Stimulated activated CD4-positive, alpha-beta T cell treated with anti-CD3 and anti-CD28 coated beads, Interleukin-15, amount 100 ng/mL, for 48 hours (primary cell): ENCODE measurements around the gene MLLT3.

Experiments used
- DNase-seq, 2 donors: peaks; one replicate each; pipeline ENCODE4 v3.0.0-alpha.2; 2020; ENCODE audit warnings: low read depth in 2 of 2

The MLLT3 gene

DNA sequence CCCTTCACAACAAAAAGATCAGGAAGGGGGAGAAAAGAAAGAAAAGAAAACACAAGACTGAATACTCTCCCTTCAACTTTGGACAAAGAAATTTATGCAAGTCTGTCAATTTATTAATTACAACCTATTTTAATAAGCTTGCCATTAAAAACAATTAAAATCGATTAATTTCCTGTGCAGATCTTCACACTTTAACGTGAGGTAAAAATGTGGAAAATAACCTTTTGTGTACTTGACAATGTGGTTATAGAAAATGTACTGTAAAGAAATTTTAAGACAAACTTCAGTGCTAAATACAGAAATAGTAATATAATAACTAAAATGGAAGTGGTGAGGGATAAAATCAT lies 2.7 kb upstream of the MLLT3 start:
- DNase-seq, result no peak

DNA sequence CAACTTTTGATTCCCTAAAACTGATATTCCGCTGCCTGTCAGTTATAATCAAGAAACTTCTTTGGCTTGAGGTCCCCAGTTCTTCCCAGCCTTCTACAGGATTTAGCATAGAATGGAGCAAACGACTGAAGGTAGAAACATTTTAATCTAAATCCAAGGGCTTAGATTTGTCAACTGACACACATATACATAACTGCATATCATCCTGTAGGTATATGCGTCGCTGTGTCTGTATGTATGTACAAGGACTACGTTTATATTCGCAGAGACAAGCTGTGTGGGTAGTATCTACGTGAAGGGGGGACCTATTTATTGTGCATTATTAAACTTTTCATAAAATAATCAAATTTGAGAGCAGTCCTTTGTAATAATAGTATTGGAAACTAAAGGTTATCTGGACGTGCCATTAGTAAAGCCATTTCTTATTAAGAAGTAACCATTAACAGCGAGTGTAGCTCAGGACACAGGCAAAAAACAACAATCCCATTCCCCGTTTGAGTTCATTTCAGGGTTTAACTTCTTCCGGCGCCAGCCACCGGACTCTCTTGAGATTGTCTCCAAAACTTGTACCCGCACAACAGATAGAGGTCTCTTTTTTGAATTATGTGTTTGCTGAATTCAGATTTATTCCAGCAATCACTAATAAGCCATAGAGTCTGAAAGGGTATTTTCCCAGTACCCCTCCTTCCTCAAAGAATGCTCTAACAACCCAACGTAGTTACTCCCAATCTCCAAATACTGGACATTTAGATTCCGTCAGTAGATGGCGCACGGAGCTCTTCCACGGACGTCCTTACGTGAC lies 2.1 kb upstream of the MLLT3 start:
- DNase-seq, result peak in 1 of 2 donors; percentile 15

- no peak for DNase-seq
Observed at GRCh38 chr9:20623748-20624124, 1.4 kb upstream of the MLLT3 start.

- DNase-seq, result peak in 1 of 2 donors; percentile 25
Observed at GRCh38 chr9:20623021-20623747, 885 bp upstream of the MLLT3 start.

DNA sequence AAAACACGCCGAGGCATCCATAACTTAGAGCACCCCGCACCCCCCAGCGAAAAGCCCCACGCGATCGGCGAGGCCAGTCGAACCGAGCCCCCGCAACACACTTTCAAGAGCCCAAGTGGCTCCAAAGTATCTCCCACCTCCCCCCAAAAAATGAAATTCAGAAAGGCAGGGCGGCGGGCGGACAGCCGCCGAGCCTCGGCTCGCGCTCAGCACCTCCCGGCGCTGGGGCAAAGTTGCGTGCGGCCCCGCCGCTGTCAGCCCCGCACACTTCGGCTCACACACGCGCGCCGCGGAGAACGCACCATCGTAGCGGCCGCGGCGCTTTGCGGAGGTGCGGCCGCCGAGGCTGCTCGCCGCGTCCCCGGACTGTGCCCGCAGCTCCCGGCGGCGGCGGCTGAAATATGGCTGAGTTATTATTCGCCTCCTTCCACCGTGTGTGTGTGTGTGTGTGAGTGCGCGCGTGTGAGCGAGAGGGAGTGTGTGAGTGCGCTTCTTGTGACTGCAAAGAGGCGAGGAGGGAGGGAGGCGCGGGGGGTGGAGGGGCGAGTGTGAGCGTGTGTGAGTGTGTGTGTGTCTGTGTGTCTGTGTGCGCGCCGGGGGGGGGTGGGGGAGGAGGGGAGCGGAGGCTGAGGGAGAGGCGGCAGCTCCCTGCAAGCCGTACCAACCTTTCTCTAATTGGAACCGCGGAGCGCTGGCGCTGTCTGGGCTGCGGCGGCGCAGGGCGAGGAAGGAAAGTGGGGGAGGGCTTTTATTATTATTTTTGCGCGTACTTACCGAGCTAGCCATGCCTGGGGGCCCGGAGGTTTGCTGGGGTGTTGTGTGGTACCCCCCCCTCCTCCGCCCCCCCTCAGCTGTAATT lies 599 bp downstream of the MLLT3 start:
- DNase-seq, result peak; percentile 54 to 56

DNA sequence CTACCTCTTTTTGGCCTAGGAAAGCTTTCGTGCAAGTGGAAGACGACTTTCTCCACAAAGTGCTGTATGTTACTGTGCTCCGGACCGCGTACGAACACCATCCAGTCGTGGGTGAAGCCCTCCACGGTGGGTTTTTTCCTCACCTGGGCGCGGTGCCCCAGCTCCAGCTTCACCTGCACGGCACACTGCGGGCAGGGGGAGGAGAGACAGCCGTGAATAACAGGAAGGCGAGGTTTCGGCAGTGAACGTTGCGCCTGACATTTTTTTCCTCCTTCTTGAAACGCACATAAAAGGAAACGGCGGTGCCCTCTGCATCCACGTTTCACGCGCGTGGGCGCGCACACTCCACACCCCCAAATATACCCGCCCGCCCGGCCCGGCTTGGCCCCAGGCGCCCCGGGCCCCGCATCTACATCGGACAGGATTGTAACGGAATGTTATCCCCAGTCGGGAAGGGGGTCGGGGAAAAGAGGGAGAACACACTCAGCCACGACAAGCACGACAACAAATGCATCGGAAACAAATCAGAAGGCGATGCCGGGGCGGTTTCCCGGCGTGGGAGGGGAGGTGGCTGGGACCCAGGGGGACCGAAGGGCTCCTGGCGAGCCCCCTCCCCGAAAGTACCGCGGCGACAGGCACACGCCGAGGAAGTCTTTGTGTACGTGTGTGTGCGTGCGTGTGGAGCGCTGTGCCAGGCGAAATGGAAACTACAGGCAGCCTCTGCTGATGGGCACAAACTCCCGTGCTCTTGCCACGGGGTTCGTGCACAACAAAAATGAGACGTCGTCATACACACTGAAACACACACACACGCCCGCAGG lies 1.4 kb downstream of the MLLT3 start:
- DNase-seq, result peak in 1 of 2 donors; percentile 28

- DNase-seq, result peak in 1 of 2 donors; percentile 4
Observed at GRCh38 chr9:20619487-20620200, 2.7 kb downstream of the MLLT3 start.

DNA sequence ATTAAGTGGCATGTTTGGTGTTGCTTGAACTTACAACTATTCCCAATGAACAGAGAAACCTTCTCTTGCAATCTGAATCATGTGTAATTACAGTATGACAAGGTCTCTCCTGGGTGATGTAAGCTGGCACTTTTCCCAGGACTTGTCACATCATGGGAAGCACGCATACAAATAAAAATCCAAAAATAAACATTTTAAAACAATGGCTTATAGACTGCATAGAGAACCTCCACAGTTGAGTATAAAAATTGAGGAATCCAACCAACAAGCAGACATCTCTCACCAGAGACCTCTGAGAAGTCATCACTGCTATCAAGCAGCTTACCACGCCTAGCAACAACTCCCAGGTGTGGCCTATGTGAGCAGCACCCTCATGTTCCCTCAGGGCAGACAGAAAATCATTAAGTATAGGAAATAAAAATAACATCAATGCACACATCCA lies 3.9 kb downstream of the MLLT3 start:
- no peak for DNase-seq

GRCh38 chr9:20616808-20617207 lies 5.5 kb downstream of the MLLT3 start:
- DNase-seq, result no peak

GRCh38 chr9:20614602-20615216 lies 7.6 kb downstream of the MLLT3 start:
- no peak for DNase-seq

- DNase-seq, result no peak
Observed at GRCh38 chr9:20611691-20612287, 10.5 kb downstream of the MLLT3 start.

GRCh38 chr9:20610591-20610990 lies 11.7 kb downstream of the MLLT3 start:
- no peak for DNase-seq

DNA sequence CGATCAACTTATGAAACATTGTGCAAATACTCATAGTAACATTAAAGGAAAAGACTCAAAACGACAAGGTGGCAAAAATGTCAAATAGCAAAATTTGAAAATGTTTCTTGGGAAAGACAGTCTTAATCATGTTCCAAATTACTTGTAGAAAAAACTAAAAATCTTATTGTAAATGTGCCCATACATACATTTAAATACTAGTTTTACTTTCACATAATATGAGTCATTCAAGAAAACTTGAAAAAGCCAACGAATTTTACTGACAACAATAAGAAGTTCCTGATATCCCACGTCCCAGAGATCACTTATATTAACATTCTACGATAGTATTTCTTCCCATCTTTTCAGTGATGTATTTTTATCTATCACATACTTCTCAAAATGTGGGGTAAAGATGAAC lies 13.7 kb downstream of the MLLT3 start:
- no peak for DNase-seq

- no peak for DNase-seq
Observed at GRCh38 chr9:20606652-20607051, 15.6 kb downstream of the MLLT3 start.

GRCh38 chr9:20604562-20604961 lies 17.7 kb downstream of the MLLT3 start:
- no peak for DNase-seq

DNA sequence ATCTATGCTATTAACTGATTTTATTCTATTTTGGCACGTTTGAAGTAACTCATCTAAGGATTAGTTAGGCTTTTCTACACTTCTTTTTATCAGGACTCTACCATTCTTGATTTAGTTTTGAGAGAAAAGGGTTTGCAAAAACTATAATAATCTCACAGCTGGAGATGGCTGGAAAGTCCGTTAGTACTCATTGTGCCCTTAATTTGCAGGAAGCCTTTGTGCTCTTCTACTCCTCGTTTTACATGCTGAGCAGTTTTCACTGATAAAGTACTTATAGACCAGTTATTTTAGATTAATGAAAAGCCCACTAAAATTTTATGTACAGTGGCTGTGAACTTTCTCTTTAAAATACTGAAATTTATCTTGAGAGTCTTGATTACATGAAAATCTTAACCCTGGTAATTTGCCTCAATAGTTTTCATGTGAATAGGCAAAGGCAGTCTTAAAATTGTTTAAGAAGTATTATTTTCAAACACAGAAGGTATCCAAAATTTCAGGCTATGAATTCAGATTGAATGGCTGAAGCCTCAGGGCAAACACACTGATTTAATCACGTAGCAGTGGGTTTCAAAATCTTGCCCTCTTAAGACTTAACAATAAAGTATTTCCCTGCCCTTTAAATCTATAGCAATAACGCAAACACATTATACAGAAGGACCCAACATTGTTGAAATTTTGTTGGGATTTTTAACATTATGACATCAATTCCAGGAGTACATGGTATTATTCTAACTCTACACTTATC lies 18.6 kb downstream of the MLLT3 start:
- no peak for DNase-seq

DNA sequence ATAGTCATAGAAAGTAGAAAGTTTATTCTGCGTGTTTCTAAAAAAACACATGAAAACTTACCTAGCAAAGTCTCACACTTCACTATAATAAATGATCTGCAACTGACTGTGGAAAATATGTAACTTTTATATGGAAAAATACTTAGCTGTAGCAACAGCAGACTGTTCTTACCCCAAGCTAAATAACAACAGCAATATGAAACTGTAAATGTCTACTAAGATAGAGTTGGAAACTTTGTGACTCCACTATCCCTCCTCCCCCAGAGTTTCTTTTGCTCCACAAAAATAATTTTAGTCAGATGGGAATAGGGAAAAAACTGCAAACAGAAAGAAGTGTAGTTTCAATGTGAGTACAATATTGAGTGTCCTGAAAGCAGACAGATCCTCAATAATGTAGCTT lies 21.0 kb downstream of the MLLT3 start:
- no peak for DNase-seq

- no peak for DNase-seq
Observed at GRCh38 chr9:20599195-20599594, 23.1 kb downstream of the MLLT3 start.

DNA sequence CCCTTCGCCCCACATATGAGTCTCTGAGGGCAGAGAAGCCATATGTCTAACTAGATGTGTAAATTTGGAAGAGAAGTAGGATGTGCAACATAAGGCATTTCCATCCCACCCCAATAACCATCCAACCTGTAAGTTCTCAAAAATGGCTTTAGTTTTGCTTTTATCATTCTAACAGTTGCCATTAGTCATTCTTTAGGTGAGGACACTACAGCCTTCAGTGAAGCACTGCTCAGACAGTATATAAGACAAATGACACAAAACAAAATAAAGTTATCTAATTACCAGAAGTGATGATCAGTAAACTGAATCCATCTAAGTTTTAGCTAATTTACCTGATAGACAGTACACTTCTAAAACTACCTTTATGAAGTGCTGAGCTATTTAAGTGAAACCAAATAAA lies 23.9 kb downstream of the MLLT3 start:
- no peak for DNase-seq
